K562 (cell line): ENCODE measurements around the gene YBX1. TPM values are rescaled to one million over a fixed set of nuclear protein-coding genes. Genes with fewer than 3 reads are reported as not detected.

ENCODE experiments used
- ESRRA ChIP-seq: fragments of 450-650 bp; IDR thresholded peaks from 2 replicates; pipeline ENCODE4 v1.6.1; 2014; ENCODE audit warnings: low read depth, mild to moderate bottlenecking, moderate library complexity, borderline replicate concordance
- ESRRB ChIP-seq: fragments of 250-450 bp; sonication (Bioruptor Pico); IDR thresholded peaks from 2 replicates; pipeline ENCODE4 v1.5.0; 2020; ENCODE audit warnings: mild to moderate bottlenecking, moderate library complexity, borderline replicate concordance
- KLF13 ChIP-seq: fragments of 450-650 bp; IDR thresholded peaks from 2 replicates; pipeline ENCODE4 v1.6.1; 2016; ENCODE audit warnings: missing genetic modification characterization, low read depth, mild to moderate bottlenecking, missing compliant biosample characterization, moderate library complexity, borderline replicate concordance
- MAX ChIP-seq: sonication (generic); formaldehyde crosslinking; IDR thresholded peaks from 2 replicates; pipeline ENCODE4 v1.9.0; 2022; ENCODE audit warnings: mild to moderate bottlenecking, missing genetic modification reagents
- MEF2D ChIP-seq: conservative IDR thresholded peaks from 2 replicates; pipeline ENCODE4 v1.6.1; 2016; ENCODE audit warnings: low read depth, missing genetic modification characterization, missing compliant biosample characterization
- NFRKB ChIP-seq: fragments of 450-650 bp; IDR thresholded peaks from 2 replicates; pipeline ENCODE4 v1.6.1; 2016; ENCODE audit warnings: low read depth
- PPARD ChIP-seq: fragments of 250-450 bp; sonication (Bioruptor Pico); IDR thresholded peaks from 2 replicates; pipeline ENCODE4 v1.8.0; 2022; ENCODE audit warnings: inconsistent platforms, mild to moderate bottlenecking, moderate library complexity
- SETDB1 ChIP-seq: IDR thresholded peaks from one replicate; pipeline ENCODE4 v1.6.1; 2012; ENCODE audit warnings: low read length, control low read depth, inconsistent platforms
- TSHZ1 ChIP-seq: fragments of 250-450 bp; sonication (Bioruptor Pico); IDR thresholded peaks from 2 replicates; pipeline ENCODE4 v1.4.0; 2020; ENCODE audit warnings: mild to moderate bottlenecking, moderate library complexity
- ZBTB40 ChIP-seq, 2 experiments: fragments of 450-650 bp in 1 of 2; sonication (generic) in 1 of 2; formaldehyde crosslinking in 1 of 2; IDR thresholded peaks; 2 replicates each; pipeline versions ENCODE4 v1.7.1 to v1.9.0; 2016 to 2022; ENCODE audit warnings: inconsistent platforms in 1 of 2, mild to moderate bottlenecking in 1 of 2, missing genetic modification reagents in 1 of 2
- polyA plus RNA-seq, 8 experiments: library from polyadenylated mRNA; depleted of rRNA in 4 of 8; stranded (reverse) in 5 of 8; unstranded in 3 of 8; fragments of >200 nt; fragmentation: Nextera tagmentation in 2 of 8; fragmentation: Illumina TruSeq in 1 of 8; extraction: Ambion mirVana in 2 of 8; extraction: Trizol in 1 of 8; gene quantifications; 2 replicates each; pipeline versions ENCODE4 v1.2.1 to v1.2.3, GENCODE V29; 2011 to 2014; ENCODE audit warnings: inconsistent platforms in 1 of 8, missing spikeins in 1 of 8
- total RNA-seq, 7 experiments: library from RNA; depleted of rRNA in 6 of 7; stranded (reverse); fragments of >200 nt in 6 of 7; fragmentation: Illumina TruSeq in 2 of 7; extraction: Trizol in 2 of 7; gene quantifications; 2 replicates each; pipeline versions ENCODE4 v1.2.1 to v1.2.3, GENCODE V29; 2011 to 2021; ENCODE audit warnings: low replicate concordance in 1 of 7

Gene YBX1
- total and polyA plus RNA-seq, 9 of the 15 experiments (the other 6 are each of a cell fraction or from before 2014, with no cell fraction given), result 363 to 1,955 (median 1,216) TPM

GRCh38 chr1:42657981-42658876 lies 24.0 kb upstream of the YBX1 start, which contains the start of gene PPIH (continued):
- TF ChIP-seq ZBTB40 (IDR thresholded peaks at IDR 0.05) (peak; percentile 98), ZBTB40 (CRISPR knock-in tag; IDR thresholded peaks at IDR 0.05) (no peak), TSHZ1 (CRISPR knock-in tag) (no peak), NFRKB (peak; percentile 80), ESRRA (peak; percentile 85; the same call in 1 of the 2 replicates), MAX (CRISPR knock-in tag) (peak; percentile 97), KLF13 (peak; percentile 48; the same call in 1 of the 2 replicates), SETDB1 (no peak), MEF2D (tag) (0 out of 2 replicates have a peak, but pooled peaks have one; percentile 16), ESRRB (CRISPR knock-in tag) (no peak), PPARD (CRISPR knock-in tag) (no peak)
